DMS114 treated with DMSO at 0.1 percent for 48 hours (cell line): ENCODE results near the gene DRGX.

Source experiments
- DNase-seq: peaks from one replicate; lab custom pipeline; 2025; ENCODE audit not compliant: unreplicated experiment; lab: John Stamatoyannopoulos, UW

DRGX gene

DNA sequence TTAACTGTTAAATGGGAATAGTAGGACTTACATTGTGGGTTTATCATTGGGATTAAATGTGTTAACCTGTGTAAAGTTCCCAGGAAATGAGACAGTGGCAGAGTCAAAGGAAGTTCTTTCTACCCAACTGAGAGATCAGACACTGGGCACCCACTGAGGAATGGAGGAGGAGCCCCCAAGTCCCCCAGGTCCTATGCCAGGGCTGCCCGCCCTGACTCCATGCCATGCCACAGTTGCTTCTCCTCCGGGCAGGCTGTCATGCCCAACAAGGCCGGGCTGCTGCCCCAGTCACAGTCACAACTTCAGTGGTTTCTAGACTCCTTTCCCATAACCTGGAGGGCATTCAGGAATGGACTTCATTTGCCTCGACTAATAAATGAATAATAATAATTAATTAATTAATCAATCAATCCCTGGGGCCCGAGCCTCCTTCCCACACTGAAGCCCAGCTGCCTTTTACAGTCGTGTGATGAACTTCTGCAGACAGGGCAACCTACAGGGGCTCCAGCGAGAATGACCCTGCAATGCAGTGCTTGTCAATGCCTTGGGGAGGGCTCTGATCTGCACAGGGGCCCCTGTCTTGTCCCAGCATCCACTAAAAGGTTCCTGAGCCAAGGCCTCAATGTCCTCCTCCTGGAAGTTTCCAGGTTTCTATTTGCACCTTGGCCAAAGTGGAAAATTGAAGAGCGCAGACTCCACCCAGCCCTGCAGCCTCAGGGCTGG is 32.4 kb downstream of the DRGX start:
- DNase-seq, result no peak

DNA sequence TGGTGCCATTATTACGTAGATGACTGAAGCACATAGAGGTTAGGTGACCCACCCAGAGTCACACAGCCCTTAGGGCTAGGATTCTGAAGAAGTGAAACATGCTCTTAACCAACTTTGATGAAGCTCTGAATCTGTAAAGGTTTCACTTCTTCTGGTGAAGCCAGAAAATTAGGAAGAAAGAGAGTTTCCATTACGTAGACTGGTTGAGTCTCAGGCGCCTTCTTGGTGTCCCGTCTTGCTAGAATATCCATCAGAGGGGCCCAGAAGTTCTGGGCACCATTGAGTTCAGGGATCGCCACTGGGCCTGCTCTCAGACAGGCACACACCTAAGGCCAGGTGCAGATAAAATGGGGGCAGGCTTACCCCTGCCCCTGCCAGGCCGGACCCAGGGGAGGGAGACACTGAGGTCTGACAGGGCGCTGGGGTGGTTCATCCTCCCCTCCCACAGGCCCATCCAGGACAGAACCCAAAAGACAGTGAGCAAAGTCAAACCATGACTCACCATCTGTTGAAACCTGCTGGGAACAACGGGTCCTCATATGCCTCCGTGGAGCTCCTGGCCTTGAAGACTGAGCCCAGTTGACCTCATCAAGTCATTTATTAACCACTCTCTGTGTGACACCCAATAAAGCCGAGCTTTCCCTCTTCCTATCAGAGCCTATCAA is 33.2 kb downstream of the DRGX start:
- DNase-seq, result no peak

DNA sequence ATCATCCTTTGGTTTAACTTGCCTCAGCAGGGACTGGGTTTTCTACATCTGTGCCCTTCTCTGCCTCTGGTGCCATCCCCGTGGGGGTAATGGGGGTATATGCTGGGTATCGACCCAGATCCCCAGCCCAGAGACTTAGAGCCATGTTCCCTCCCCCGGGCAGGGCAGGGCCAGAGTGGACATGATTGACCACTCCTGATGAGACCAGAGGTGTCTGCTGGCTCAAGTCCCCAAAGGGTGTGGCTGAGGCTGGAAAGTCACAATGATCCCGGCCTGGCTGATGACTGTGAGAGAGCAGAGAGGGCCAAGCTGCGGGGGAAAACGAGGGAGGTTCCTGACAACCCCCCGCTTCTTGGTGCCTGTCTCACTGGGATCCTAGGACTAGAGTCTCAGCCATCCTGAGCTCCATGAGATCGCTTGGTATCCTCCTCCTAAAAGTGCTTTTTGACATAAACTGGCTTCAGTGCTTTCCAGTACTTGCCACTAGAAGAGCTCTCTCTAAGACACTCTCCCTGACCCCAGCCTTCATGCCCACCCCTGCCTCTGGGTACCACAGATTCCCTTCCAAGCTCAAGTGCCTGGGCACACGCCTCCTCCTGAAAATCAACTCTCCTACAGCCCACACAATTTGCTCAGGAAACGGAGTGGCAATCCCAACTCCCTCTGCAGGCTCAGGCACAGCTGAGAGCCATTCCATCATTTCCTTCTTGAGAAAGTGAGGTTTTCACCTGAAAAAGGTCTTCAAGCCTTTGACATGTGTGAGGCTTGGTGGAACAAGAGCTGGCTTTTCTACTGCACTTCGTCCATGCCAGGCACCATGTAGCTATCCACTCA is 33.9 kb downstream of the DRGX start:
- no peak for DNase-seq

DNA sequence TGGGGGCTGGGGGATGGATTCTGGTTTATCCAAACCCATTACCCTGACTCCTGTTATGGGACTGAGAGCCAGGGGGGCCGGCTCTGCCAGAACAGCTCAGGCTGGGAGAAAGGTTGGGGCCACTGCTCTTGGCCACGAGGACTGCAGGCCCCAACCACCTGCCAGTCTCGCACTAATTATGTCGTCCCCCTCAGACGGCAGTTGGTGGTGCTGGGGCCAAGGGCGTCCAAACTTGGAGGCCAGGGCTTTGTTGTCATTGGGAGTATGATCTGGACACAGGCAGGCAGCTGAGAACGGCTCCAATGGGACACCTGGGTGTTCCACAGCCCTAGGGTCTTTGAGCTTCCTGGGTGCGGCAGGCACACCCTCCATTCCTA is 34.7 kb downstream of the DRGX start:
- no peak for DNase-seq

DNA sequence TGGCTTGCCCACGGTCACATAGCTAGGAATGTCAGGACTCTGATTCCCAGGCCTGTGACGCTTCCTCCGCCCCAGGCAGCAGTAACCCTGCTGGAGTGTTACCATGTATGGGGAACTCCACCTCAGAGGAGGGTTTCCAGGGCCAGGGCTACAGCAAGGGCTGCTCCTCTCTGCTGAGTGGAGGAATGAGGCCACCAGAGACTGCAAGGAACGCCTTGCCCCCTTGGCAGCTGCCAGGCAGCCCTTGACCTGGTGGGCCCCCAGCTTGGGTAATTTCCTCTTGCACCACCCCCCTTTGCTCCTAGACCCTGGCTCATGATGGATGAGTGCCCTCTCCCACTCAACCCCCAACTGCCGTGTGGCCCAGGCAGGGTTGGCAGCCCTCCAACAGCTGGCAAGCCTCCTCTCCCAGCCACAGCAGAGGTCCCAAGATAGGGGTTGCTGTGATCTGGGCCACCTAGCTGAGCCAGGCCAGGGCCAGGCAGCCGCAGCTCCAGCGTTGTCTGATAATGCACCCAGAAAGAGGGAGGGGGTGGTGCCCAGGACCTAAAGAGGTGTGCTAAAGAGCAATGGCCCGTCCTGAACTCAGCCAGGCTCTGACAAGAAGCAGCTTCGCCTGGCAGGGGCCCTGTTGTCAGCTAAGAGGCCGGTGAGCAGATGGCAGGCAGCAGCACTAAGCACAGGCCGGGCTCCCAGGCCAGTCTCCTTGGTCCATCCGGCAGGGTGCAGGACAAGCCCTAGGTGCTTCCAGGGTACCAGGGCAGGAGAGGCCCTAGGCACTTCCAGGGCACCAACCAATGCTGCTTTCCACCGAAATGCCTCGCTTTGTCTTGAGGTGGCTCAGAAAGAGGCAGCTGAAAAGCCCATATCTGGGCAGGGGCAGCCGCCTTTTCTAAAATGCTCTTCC is 35.4 kb downstream of the DRGX start:
- DNase-seq, result no peak

DNA sequence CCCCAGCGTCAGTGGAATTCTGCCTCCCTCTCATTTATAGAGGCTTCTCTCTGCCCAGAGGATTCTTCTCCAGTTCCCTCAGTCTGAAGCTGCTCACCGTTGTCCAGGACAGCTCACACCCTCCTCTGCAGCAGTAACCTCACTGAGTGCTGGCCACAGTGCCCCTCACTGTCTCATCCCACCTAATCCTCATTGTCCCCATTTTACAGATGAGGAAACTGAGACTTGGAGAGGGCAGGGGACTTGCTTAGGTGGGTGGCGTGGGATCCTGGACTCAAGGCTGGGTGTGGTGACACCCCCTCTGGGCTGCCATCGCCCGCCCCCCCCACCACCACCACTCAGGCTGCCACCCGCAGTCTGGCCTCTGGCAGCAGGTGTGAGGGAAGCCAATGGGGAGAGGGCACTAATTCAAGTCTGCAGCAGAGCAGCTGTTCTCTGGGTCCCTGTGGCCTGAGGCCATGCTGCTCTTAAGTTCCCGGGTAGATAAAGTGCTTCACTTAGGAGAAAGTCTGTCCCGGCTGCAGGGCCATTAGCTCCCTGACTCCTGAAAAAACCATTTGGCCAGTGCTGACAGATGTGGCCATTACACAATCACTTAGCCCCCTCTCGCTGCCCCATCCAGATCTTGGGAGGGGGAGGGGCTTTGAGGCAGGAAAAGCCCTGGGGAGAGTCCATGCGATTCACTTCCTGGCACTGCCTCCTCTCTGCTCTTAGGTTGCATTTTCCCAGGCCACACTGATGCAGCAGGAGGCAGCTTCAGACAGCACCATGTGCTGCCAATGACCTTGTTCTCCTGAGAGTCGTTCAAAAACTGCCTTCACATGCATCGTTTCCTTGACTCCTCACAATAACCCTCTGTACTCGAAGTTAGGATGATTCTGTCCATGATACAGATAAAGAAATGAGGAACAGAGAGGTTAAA is 36.3 kb downstream of the DRGX start:
- DNase-seq, result no peak

DNA sequence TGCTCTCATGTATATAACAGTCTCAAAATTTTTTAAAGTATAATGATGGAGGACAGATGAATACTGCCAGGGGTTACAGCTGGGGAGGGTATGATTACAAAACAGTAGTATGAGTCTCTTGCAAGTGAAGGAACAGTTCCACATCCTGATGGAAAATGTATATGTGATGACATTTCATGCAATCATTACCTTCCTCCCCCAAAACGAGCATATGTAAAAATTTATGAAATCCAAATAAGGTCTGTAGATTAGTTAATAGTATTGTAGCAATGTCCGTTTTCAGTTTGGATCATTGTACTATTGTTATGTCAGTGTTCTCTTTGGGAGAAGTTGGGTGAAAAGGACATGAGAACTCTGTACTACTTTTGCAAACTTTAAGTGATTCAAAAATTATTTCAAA is 38.0 kb downstream of the DRGX start:
- no peak for DNase-seq

DNA sequence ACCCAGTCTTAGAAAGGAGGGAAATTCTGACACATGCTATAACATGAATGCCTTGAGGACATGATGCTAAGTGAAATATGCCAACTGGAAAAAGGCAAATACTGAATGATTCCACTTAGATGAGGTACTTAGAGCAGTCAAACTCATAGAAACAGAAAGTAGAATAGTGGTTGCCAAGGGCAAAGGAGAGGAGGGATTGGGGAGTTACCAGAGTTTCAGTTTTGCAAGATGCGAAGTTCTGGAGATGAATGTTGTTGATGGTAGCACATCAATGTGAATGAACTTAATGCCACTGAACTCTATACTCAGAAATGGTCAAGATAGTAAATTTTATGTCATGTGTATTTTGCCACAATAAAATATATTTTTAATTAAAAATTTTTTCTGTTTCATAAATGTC is 38.9 kb downstream of the DRGX start:
- no peak for DNase-seq

DNA sequence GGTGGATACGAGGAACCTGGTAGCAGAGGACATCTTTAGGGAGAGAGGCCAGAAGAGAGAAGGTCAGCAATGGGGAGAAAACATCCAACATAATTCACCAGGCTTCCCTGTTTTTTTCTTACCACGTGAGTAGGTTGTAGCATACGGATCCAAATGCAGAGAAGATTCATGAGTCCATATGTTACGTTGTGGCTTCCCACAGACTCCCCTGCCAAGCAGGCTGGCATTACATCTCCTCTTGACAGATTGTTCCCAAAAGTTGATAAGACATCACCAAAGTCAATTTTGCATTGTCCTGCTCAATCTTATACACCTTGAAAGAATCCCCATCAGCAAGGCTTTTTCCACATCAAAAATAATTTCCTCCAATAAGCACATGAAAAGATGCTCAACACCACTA is 39.7 kb downstream of the DRGX start:
- DNase-seq, result no peak

DNA sequence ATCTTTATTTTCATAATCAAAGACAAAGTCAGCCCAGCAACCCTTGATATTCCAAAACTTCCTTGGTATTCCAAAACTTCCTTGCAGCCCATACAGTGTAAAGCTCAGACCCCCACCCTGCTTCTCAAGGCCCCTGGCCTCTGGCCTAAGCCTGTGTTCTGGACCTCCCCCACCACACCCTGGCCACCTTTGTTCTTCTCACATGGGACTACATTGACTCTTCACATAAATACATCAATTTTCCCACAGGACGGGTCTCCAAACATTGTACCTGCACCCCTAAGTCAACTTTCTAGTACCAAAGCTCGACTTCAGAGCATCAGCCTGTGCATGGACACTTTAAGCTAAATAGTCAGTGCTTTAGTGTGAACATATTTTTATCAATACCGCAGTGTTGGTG is 40.7 kb downstream of the DRGX start:
- DNase-seq, result no peak

DNA sequence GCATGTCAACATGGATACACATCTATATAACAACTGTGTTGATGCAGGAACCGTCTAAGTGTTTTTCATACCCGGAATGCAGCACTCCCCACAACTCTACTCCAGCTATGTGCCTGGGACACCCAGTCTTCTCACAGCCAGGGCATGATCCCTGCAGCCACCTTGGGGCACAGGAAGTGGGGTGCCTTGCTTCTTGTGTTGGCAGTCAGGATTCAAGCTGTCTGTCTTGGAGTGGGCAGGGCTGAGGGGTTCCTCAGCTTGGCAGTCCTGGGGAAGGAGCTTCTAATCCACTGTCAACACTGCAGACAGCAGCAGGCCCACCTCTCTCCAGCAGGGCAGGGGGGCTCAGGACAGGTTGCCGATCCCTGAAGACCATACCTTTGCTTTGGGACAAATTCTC is 41.3 kb downstream of the DRGX start:
- no peak for DNase-seq

DNA sequence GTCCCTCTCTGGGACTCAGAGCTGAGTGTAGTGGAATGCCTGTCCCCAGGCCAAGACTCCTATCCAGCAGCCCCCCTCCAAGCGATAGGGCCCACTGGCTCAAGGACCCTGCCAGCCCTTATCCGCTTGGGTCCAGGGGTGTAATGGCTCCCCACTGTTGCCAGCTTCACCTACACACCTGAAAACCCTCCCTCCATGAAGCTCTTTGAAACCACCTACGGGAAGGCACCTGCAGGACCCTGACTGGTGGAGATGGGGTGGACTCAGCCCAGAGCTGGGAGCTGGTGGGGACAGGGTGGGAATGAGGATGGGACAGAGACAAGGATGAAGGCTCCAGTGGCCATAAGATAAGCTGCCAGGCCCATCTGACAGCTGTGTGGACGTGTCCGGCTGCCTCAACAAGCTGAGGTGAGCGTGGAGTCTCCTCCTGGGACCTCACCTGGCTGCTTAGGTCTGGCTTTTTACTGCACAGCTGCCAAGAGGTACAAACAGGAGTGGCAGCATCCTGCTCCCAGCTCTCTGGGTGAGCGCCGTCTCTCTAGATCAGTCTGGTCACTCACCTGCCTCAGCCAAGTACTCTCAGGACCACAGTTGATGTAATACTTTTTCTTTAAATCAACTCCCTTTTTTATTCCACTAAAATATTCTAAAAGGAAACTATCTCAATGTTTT is 41.9 kb downstream of the DRGX start:
- DNase-seq, result no peak

DNA sequence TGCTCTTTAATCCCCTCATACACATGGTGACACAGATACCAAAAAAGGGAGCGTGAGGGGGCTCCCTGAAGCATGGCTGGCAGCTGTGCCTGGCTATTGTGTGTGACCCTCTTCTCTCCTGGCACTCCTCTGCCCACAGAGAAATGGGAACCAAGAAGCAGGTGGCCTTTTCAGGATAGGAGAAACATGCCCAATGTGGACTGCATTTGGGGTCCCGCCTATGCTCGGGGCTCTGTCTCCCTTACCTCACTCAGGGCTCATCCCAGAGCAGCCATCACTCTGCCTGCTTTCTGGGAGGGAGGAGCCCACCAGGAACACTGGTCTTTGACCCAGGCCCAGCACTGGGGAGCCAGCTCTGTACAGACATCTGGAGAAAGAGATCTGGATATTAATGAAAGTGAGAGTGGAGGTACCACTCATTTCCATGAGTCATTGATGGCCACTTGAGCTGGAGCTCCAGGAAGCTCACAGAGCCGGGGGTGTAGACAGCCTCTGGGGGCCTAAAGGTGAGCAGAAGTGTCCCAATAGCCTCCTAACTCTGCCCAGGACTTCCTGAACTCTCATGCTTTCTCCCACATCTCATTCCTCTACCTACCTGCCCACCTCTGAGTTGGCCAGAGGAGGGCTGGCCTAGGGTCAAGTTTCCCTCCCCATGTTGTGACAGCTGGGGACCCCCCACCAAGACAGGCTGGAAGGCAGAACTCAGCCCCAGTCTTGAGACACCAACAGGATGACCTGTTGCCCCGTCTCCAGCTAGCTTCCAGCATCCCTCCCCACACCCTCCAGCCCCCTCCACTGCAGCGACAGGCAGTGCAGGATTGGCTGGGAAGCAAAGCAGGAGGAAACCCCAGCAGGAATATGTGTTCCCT is 42.6 kb downstream of the DRGX start:
- DNase-seq, result no peak

DNA sequence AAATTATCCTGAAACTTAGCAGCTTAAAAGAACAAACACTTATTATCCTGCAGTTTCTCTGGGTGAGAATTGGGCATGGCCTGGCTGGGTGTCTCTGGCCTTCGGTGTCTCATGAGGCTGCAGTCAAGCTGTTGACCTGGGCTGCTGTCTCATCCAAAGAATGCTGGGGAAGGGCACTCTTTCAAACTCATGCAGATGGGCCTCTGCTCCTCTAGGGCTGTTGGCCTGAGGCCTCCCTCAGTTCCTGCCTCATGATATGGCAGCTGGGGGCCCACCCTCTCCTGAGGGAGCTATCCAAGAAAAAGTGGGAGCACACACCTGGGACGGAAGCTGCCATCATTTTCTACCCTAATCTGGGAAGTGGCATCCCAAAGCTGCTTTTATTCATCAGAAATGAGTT is 43.6 kb downstream of the DRGX start:
- DNase-seq, result no peak

DNA sequence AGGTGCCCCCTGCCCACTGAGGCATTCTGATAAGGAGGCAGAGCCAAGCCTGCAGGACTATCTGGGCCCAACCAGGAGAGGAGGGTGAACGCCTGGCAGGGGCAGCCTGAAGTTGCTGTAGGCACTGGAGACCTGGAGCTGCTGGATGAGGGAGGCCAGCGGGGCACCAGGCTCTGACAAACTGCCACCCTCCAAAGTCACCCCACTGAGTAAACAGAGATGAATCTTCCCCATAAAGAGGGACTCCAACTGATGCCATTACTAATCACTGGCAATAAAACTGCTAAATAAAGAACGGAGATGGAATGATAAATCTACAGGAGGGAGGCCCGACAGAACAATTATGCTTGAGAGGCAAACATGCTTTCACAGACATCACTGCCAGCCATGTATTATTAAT is 44.2 kb downstream of the DRGX start:
- no peak for DNase-seq

DNA sequence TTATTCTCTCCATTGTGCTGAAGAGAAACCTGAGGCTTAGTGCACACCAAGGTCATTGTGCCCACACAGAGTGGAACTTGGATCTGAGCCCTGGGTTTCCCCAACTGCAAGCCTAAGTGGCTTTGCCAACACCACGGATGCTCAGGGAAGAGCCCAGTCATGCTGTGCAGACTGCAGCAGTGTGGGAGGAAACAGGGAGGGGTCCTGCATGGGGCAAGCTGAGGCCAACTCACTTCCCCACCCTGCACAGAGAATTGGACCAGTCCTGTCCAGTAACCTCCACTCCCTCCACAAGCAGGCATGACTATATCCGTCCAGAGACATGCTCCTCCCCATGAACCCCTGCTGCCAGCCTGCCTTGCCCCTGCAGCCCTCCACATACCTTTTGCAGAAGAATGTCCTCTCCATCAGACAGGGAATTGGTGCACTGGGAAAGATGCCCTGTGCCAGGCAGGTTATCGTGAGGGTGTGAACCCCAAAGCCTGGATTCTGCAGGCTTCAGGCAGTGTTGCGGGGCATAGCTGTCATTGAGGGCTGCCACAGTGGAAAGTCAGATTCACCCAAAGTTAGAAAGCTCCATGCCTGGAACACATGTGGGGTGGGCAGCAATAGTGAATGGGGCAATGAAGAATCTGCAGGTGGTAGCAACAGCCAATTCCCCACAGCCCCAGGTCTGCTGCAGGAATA is 44.9 kb downstream of the DRGX start:
- no peak for DNase-seq

DNA sequence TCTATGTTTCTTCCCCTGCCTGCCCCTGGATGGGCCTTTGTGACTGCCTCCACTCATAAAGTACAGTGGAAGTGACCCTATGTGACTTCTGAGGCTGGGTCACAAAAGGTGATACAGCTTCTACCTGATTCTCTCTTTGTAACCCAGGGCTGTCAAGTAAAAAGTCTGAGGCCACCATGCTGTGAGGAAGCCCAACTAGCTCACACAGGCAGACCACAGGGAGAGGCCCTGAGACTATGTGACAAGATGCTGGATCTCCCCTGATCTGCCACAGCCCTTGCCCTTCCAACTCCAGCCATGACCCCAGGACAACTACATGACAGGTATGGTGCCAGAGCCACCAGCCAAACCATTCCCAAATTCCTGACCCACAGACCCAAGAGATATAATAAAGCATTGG is 45.8 kb downstream of the DRGX start:
- no peak for DNase-seq

DNA sequence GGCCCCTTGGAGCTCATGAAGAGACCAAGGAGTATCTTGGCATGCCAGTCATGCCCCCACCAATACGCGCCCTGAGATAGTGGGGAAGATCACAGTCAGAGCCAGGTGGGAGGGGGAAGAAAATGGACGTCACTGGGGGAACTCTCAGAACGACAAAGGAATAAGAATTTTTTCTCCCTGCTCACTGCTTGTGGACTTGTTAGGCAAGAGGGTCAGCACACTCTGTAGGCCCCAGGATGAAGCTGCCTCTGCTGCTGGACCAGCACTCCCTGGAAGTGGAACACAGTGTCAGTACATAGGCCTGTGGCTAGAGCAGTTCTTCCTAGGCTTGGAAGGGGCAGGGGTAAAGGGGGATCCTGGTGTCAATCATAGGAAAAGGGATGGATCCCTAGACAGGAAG is 46.5 kb downstream of the DRGX start:
- no peak for DNase-seq
